ENCODE measurements around the gene CDH22.
A peak's percentile ranks its signal among the peaks of the same experiment; 100 is the strongest.

The CDH22 gene

GRCh38 chr20:46324379-46324778, 16.1 kb upstream of the CDH22 start:
- DNase-seq (ENCODE audit: low spot score): no peak

DNA sequence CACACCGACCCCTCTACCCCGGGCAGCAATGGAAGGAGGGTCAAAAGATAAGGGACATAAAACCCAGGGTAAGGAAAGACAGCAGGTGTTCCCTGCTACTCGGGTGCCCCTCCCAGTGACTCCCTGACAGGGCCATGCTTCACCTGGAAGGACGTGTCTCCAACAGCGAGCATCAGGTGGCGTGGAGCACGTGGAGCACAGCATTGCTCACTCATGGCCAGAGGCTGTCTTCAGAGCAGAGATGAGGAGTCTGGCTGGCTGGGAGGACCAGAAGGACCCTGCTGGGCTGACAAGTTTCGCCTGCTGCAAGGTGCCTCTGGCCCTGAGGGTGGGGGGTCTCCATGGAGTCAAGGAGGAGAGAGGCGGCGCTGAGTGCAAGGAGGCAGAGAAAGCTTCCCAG, 15.3 kb upstream of the CDH22 start:
- DNase-seq (ENCODE audit: low spot score): no peak

GRCh38 chr20:46322641-46323040, 14.3 kb upstream of the CDH22 start:
- DNase-seq (ENCODE audit: low spot score): no peak

- no peak for DNase-seq (ENCODE audit: low spot score)
Measured at GRCh38 chr20:46317685-46318177, 9.4 kb upstream of the CDH22 start.

- DNase-seq (ENCODE audit: low spot score): no peak
Measured at GRCh38 chr20:46316984-46317684, 8.8 kb upstream of the CDH22 start.

DNA sequence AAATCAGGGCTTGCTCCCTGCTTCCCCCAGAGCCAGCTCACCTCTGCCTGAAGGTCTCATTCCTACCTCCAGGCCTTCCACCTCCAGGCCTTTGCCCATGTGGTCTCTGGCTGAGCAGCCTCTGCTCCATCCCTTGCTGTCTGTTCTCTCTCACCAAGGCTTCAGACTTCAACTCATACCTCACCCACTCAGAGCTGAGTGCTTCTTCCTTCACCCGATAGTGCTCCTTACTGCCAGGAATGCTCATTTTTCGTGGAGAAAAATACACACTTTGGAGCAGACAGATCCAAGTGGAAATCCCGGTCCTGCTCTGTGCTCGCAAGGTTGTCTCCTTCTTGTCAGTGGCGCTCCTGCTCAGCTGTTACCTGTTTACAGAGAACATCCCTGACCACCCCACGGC, 7.0 kb upstream of the CDH22 start:
- DNase-seq (ENCODE audit: low spot score): no peak

GRCh38 chr20:46312945-46313861, 4.9 kb upstream of the CDH22 start:
- DNase-seq (ENCODE audit: low spot score): no peak

DNA sequence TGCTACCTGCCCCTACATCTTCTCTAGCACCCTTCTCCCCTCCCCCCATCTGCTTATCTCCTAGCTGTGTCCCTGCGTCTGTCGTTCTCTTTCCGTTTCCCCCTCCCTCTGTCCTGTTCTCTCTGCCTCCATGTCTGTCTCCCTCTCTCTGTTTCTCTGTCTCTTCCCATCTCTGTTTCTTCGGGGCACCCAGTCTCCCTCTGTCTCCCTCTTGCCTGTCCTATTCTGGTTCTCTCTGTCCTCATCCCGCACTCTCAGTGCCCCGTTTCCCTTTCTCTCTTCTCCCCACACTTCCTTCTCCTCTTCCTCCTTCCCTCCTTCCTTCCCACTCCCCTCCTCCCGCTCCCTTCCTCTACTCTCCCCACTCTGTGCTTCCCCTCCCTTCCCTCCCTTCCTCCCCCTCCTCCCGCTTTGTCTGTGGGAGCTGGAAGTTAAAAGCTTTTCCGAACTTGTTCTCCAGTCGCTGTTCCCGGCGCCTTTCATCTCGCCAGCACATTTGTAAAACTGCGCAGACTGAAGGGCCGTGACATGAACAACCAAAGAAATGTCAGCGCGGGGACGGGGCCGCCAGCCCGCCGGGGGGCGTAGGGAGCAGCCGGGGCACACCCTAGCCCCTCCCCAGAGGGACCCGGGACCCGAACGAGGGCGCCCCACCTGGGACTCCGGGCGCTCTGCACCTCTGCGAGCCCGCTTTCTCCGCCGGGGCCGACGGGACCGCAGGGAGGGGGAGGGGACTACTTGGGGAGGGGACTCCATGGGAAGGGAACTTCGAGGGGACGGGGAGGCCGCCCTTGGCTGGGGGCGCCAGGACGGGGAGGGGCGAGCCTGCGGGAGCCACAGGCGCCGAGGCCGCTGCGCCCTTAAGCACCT, 4.0 kb upstream of the CDH22 start:
- DNase-seq (ENCODE audit: low spot score): no peak

- no peak for DNase-seq (ENCODE audit: low spot score)
Measured at GRCh38 chr20:46311719-46312074, 3.4 kb upstream of the CDH22 start.

- no peak for DNase-seq (ENCODE audit: low spot score)
Measured at GRCh38 chr20:46311039-46311650, 2.8 kb upstream of the CDH22 start.

DNA sequence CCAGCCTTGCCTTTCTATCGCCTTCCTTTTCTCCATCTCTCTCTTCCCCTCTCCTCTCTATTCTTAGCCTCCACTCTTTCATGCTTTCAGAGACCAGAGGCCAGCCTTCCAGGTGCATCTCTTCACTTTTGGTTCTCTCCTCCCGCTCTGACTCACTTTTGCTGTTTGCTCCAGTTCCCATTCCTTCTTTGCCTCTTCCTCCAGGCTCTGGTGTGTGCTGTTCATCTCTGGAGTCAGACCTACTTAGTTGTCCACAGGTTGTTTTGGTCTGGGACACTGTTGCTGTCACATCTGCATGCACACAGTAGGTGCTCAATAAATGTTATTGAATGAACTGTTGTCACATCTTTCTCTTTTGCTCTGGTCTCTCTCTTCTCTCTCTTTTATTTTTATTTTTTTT, 1.6 kb upstream of the CDH22 start:
- DNase-seq (ENCODE audit: low spot score): no peak

GRCh38 chr20:46307999-46308257, 370 bp downstream of the CDH22 start:
- no peak for DNase-seq (ENCODE audit: low spot score)

DNA sequence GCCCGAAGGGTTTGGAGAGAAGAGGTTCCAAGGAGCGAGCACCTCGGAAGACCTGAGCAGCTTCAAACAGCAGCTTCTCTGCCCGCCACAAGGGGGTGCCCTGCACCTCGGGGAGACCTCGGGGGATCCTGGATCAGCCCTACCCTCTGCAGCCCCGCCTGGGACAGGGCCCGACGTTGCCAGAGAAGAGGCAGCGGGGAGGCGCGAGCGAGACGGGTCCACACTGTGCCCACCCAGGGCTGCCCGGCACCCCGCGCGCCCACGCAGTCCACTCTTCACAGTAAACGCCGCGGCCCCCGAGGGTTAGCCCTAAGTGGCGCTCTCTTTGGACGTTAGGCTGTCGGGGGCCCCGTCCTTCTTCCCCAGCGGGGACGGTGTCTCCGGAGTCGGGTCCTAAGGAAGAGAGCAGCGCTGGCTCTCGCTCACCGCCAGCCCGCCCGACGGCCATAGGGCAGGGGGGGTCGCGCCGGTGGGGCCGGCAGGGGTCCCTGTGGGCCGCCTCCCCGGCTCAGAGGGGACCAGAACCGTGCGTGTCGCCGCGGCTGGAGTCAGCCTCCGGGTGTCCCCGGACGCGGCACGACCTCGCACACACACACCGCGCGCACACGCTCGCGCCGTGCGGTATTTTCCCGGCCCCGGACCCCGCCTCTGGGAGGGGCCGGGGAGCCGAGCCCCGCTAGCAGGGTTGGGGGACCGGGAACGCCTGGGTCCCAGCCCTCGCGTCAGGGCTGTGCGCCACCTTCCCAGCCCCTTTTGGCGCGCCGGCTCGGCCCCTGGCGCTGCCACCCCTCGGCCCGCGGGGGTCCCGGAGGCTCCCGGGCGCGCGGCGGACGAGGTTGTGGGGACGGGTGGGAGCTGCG, 929 bp downstream of the CDH22 start:
- peak; percentile 79 for DNase-seq (ENCODE audit: low spot score)

DNA sequence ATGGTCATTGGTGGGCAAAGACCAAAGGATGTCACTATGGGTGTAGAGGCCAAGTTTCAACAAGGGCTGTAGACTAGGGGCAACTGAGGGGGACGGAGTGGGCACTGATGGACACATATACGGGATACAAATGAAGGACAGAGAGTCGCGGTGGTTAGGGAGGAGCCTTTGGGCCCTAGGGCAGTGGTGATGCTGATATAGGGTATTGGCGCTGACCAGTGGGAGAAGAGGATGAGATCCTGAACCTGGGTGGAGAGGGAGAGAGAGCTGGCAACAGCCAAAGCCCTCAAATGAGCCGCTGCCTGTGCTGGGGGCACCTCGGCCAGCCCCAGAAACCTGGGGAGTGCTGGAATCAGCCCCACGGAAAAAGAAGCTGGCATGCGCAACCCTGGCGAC, 1.6 kb downstream of the CDH22 start:
- no peak for DNase-seq (ENCODE audit: low spot score)

- DNase-seq (ENCODE audit: low spot score): no peak
Measured at GRCh38 chr20:46305973-46306360, 2.3 kb downstream of the CDH22 start.

DNA sequence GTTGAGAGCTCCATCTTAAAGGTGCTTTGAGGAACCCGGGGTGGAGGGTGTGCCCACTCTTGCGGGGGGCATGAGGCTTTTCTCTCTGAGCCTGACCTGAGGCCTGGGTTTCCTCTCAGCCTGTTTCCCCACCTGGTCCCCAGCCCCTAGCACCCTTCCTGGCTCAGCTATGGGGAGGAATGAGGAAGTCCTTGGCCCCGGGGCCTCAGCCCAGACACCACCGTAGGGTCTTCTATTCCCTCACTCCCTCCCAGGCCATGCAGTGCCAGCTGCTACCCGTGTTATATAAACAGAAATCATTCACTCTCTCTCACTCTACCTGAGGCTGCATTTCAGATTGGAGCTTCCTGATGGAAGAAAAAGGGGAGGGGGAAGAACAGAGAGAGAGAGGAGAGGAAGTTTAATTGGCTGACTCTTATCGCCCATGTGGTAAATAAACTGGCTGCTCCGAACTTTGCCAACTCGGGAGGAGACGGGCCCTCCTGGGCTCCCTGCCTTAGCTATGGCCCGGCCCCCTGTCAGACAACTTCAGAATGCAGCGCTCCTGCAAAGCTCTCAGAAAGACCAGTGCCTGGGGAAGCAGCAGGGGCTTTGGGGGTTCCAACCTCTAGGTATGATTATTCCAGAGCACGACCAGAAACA, 2.8 kb downstream of the CDH22 start:
- DNase-seq (ENCODE audit: low spot score): no peak

DNA sequence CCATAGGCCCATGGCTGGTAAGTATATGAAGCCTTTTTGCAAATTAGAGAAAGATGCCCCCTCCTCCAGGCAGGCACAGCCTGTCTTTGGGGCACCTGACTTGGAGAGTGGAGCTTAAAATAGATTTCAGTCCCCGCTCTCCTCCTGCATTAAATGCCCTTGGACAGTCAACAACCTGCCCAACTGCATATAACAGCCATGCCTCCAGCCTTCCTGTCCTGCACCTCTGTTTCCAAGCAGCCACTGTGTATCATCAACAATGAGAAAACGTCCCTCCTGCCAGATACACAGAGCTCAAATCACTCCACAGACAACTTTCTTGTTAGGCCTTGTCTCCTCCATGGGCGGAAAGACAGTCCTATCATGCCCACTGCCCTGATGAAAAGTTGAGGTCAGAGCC, 3.4 kb downstream of the CDH22 start:
- DNase-seq (ENCODE audit: low spot score): no peak

- peak; percentile 35 for DNase-seq (ENCODE audit: low spot score)
Measured at GRCh38 chr20:46304361-46304760, 3.9 kb downstream of the CDH22 start.

- no peak for DNase-seq (ENCODE audit: low spot score)
Measured at GRCh38 chr20:46303176-46303956, 4.9 kb downstream of the CDH22 start.

- DNase-seq (ENCODE audit: low spot score): no peak
Measured at GRCh38 chr20:46302106-46302505, 6.2 kb downstream of the CDH22 start.

Data from hepatic stellate cell (primary cell).